ENCODE data around the gene CYP27C1. TPM values are rescaled to one million over a fixed set of nuclear protein-coding genes. Genes with fewer than 3 reads are reported as not detected.
A peak's percentile ranks its signal among the peaks of the same experiment; 100 is the strongest.

The CYP27C1 gene
- total RNA-seq, 1 donor from 2014 or later = not detected

DNA sequence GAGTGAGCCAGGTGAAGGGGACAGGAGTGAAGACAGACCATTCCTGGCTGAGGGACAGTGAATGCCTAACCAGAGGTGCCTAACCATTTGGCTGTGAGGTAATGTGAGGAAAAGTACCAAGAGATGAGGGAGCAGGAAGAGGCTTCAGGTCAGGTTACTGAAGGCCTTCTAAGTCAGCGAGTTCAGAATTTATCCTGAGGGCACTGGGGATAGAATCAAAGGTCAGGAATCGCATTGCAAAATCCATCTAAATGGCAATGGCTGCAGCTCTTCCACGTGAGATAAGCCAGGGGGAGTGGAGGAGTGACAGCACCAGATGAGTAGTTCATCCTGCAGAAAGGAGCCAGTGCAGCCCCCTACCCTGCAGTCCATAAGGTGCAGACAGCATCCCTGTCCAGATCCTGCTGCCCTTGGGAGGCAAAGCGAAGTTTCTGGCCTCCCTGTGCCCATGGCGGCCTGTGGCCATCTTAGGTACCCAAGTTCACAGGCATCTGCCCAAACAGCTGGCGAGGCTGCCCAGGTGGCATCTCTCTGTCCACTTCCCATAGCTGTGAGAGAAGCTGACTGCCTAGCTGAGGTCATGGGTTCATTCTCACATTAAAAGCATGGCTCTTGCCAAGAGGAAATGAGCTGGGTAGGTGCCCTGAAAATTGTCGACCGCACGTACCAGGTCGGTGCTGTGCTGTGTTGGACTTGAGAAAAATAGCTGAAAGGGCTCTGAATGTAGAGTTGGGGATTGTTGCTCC is 49.5 kb downstream of the CYP27C1 start:
- Histone ChIP-seq H3K4me1 (peaks cover 18% of the 10 kb centered on the region), H3K9me3 (no peaks in the 10 kb centered on the region), H3K27me3 (ENCODE audit: low read depth) (no peaks in the 10 kb centered on the region), H3K4me3 (no peak overlapping the region), H3K36me3 (no peaks in the 10 kb centered on the region), H3K27ac (no peak overlapping the region)
- TF ChIP-seq, protein P1, sequence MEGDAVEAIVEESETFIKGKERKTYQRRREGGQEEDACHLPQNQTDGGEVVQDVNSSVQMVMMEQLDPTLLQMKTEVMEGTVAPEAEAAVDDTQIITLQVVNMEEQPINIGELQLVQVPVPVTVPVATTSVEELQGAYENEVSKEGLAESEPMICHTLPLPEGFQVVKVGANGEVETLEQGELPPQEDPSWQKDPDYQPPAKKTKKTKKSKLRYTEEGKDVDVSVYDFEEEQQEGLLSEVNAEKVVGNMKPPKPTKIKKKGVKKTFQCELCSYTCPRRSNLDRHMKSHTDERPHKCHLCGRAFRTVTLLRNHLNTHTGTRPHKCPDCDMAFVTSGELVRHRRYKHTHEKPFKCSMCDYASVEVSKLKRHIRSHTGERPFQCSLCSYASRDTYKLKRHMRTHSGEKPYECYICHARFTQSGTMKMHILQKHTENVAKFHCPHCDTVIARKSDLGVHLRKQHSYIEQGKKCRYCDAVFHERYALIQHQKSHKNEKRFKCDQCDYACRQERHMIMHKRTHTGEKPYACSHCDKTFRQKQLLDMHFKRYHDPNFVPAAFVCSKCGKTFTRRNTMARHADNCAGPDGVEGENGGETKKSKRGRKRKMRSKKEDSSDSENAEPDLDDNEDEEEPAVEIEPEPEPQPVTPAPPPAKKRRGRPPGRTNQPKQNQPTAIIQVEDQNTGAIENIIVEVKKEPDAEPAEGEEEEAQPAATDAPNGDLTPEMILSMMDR (IDR thresholded peaks at IDR 0.05) = no peak
- ATAC-seq = peak in 1 of 2 donors; percentile 20
- DNase-seq = no peak
- intact Hi-C loops (cut with DNase I) = no loop called here

GRCh38 chr2:127170021-127170420 is 50.1 kb downstream of the CYP27C1 start:
- H3K27me3 ChIP-seq (ENCODE audit: low read depth) = no peaks in the 10 kb centered on the region
- ATAC-seq (no peak), DNase-seq (no peak)
- intact Hi-C loops (cut with DNase I) = no loop called here
- no peaks in the 10 kb centered on the region for H3K36me3 ChIP-seq
- no peak overlapping the region for H3K4me3 ChIP-seq
- no peak overlapping the region for H3K27ac ChIP-seq
- H3K4me1 ChIP-seq = peaks cover 12% of the 10 kb centered on the region
- TF ChIP-seq, protein P1 (IDR thresholded peaks at IDR 0.05) = no peak
- no peaks in the 10 kb centered on the region for H3K9me3 ChIP-seq

- Histone ChIP-seq H3K9me3 (no peaks in the 10 kb centered on the region), H3K4me1 (peaks cover 7% of the 10 kb centered on the region), H3K27me3 (ENCODE audit: low read depth) (no peaks in the 10 kb centered on the region), H3K36me3 (no peaks in the 10 kb centered on the region), H3K27ac (no peak overlapping the region), H3K4me3 (no peak overlapping the region)
- TF ChIP-seq, protein P1 (IDR thresholded peaks at IDR 0.05) = no peak
- no peak for ATAC-seq
- intact Hi-C loops (cut with DNase I) = no loop called here
- DNase-seq = no peak
Observed at GRCh38 chr2:127169066-127169660, 50.9 kb downstream of the CYP27C1 start.

DNA sequence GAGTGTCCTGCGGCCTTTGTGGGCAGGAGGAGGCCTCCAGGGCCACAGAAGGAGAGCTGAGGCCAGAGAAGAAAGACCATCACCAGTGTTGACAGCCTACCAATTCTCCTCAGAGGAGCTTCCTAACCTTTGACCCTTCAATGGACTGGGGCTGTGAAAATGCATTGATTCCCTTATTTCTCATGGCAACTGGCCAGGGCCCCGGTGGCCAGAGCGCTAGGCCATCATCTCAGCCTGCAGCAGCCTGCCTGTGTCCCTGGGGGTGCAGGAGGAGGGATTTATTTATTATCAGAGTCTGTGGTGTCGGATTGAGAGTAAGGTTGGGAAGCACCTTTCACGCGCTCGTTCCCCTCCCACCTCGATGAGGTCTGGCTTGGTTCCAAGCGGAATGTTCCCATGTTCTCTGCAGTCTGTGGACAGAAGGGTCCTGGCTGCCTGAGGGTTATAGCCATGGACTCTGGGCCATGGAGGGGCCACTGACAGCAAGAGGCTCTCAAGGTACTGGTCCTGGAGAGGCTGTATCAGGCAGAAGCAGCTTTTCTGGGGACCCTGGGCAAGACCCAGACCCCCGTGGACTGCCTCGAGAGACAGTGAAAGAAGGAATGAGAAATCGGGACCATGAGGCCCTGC is 53.8 kb downstream of the CYP27C1 start:
- Histone ChIP-seq H3K27me3 (ENCODE audit: low read depth) (no peaks in the 10 kb centered on the region), H3K27ac (no peak overlapping the region)
- no peak for ATAC-seq

DNA sequence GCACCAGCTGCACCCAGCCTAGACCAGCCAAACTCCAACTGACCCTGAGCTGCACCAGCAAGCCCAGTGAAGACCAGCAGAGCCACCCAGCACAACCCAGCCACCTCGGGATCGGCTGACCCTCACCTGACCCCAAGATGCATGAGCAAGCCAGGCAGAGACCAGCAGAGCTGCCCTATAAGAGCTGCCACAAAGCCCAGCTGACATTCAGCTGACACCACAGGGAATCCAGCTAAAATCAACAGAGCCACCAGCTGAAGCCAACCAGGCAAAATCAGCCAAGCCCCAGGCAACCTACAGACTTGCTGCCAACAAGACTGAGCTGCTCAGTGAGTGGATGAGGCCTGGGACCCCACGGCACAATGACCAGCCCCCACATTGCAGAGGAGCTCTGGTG is 54.6 kb downstream of the CYP27C1 start:
- intact Hi-C loops (cut with DNase I) = no loop called here
- TF ChIP-seq, protein P1 (IDR thresholded peaks at IDR 0.05) = no peak
- Histone ChIP-seq H3K36me3 (no peaks in the 10 kb centered on the region), H3K27ac (no peak overlapping the region), H3K27me3 (ENCODE audit: low read depth) (no peaks in the 10 kb centered on the region), H3K4me3 (no peak overlapping the region), H3K9me3 (no peaks in the 10 kb centered on the region), H3K4me1 (no peaks in the 10 kb centered on the region)
- DNase-seq (no peak), ATAC-seq (no peak)

More for the DNA sequence above, 53.8 kb downstream of the CYP27C1 start:
- DNase-seq = no peak
- Histone ChIP-seq H3K4me1 (no peaks in the 10 kb centered on the region), H3K9me3 (no peaks in the 10 kb centered on the region), H3K4me3 (no peak overlapping the region), H3K36me3 (no peaks in the 10 kb centered on the region)
- TF ChIP-seq, protein P1 (IDR thresholded peaks at IDR 0.05) = no peak
- intact Hi-C loops (cut with DNase I) = no loop called here

Data from lower lobe of right lung (tissue), 2 donors.